Ramos (cell line): Measurements from ENCODE around the gene PELI1.

Source experiments
- in situ Hi-C: fragments of 300-500 bp; cut with MboI; formaldehyde crosslinking; loops from one replicate; pipeline ENCODE4 v1.14.3; 2022; ENCODE audit warnings: low sequenced_read_pairs; ENCODE audit not compliant: unreplicated experiment

Gene PELI1

DNA sequence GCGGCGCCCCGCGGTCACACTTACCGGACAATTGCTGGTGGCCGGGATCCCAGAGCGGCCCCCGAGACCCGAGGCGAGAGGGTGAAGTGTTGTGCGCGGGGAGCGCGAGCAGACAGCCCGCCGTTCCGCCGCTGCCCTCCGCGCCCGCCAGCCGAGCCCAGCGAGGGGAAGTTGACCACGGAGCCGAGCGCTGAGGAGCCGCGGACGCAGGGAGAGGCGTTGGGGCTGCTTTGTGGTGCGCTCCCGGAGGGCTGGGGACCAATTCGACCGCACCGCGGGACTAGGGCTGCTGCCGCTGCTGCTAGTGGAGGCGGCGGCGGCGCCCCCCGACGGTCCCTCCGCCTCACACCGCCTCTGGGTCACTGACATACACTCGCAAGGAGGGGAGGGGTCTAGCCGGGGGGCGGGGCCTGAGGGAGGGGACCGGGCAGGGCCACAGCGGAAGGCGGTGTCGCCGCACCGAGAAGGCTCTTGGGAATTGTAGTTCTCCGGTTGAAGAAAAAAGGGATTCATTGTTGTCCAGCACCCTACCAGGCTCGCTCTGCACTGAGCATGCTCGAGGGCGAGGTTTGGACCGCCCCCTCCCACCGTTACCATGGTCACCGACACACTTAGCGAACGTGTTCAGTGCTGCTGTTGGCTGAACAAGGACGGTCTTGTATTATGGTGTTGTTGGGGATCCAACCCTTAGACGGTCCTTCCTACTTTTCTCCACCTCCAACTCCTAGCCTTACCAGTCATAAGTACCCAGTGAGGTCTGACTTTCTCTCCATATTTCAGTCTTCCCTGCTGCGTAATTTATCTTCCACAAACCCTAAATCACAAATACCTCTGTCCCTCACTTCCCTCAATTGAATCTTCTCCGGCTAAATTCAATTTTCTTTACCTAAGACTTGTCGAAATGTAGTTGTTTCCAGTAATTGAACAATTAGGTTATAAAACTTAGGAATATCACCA is at the start of gene PELI1:
TSS of gene PELI1 (minus strand) at position 364 of the 957 bp plus-strand sequence. CDS start 36,110 bp downstream, outside the sequence.
- in situ Hi-C loops = loop anchor here (10.0 kb wide), 2 partner anchors 90 to 180 kb away; no protein-coding TSS in a partner anchor

GRCh38 chr2:64193491-64193890 is 49.3 kb upstream of the PELI1 start:
- in situ Hi-C loops = no loop called here

DNA sequence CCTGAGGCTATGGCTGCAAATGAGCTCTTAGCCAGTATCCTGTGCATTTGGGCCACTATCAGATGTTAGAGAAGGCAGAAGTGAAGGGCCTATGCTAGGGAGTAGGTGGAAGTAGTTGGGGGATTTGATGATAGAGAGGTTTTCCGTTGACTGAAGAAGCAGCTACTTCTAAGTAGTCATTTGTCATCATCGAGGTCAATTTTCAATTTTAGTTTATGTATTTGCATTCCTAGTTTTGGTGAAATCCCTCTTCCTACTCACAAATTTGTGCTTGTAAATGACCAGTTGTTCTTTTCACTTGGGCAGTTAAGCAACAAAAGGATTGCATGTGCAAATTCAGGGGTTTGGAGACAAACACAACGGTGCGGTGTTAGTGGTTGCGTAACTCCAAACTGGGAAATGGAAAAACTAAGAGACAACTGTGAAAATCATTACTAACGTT is 48.5 kb upstream of the PELI1 start:
- in situ Hi-C loops = no loop called here

- in situ Hi-C loops = no loop called here
Measured at GRCh38 chr2:64192125-64192479, 47.9 kb upstream of the PELI1 start.

GRCh38 chr2:64189586-64189985 is 45.4 kb upstream of the PELI1 start:
- in situ Hi-C loops = no loop called here

- in situ Hi-C loops = no loop called here
Measured at GRCh38 chr2:64189167-64189566, 44.9 kb upstream of the PELI1 start.

DNA sequence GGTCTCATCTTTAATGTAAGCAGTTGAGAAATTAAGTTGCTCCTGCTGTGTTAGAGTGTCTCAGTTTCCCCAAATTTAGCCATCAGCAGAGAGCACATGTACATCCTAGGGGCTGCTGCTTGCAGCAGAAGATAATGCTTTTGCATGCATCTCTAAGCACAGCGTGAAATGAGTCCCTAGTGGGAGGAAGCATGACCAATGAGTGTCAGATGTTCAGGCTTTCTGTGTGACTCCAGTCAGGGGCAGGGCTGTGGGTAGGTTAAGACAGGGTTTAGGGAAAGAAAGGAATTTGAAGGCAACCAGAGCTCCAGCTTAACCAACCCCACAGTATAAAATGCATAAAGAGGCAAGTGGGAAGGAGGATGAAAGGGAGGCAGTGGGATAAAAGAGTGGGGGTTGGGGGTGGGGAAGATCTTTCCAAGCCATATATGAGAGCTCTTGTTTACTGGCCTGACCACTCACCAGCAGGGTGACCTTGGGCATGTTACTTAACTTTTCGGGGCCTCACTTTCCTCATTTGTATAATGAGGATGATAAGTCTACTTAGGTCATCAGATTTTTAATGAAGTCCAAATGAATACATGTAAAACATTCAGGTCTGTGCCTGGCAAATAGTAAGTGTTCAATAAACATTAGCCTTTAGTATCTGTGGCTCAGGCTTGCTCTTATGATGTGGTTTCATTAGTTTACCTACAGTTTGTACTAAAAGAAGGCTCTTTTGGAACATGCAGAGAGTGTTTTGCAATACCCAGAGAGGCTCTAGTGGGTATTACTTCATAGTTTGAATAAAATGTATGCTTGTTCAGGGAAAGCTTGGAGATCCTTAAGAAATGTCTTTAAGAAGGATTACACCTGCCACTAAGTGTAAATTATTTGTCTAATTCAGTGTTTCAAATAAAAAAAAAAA is 42.7 kb upstream of the PELI1 start:
- in situ Hi-C loops = no loop called here

- in situ Hi-C loops = no loop called here
Measured at GRCh38 chr2:64179582-64180321, 35.5 kb upstream of the PELI1 start.

- in situ Hi-C loops = no loop called here
Measured at GRCh38 chr2:64177315-64177714, 33.1 kb upstream of the PELI1 start.

- in situ Hi-C loops = no loop called here
Measured at GRCh38 chr2:64175419-64176197, 31.4 kb upstream of the PELI1 start.

DNA sequence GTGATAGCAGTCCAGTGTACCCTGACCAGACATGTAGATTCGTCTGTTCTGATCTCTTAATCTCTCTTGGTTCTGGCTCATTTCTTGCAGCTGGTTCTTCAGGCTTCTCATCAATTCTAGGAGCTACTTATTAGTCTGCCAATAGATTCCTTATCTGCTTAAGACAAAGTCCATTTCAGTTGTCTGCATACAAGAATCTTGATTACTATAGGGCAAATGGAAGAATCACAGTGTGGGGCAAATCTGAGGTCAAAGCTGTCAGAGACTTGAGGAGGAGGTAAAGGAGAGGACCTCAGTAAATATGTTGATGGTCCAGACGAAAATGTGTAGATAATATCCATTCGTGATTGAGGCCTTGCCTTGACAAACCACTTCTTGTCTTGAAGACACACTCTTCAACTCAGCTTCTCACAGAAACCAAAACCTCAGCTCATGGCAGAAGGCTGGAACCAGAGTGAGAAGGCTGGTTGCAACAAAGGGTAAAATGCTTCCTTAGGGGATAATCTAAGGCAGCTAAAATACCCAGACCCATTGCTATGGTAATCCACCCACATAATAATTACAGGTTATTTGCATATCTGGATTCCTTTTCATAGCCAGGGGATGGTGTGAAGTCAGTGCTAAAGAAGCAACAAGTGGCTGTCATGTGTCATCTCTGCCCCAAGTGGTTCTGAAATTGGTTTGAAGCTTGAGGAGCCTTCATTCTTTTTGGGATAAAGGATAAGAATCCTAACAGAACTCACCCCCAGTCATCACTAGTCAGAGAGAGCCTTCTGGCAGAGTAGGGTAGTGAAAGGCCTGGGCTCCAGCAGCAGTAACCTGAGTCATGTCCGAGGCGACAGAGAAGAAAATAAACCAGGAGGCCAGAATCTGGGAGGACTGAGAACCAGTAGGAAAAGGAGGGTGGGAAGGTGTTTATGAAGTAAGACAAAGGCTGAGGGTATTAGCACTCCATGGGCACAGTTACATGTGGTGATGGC is 29.2 kb upstream of the PELI1 start:
- in situ Hi-C loops = no loop called here

DNA sequence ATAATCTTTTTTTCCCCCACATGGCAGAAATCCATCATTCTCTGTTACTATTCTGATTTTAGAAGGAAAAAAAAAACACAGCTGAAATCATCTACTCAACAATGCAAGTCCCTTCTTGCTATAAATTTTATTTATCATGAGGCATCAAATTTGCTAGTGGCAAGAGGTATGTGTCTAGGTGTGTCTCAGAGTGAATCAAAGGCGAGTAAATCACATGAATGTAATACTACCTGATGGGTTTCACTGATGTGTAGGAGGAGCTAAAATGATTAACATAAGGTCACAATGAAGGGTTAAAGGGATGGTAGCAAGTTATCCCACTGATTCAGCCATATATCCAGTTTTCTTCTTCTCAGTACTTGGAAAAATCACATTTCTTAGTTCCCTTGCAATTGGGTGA is 24.5 kb upstream of the PELI1 start:
- in situ Hi-C loops = no loop called here

GRCh38 chr2:64168201-64168600 is 24.0 kb upstream of the PELI1 start:
- in situ Hi-C loops = no loop called here

DNA sequence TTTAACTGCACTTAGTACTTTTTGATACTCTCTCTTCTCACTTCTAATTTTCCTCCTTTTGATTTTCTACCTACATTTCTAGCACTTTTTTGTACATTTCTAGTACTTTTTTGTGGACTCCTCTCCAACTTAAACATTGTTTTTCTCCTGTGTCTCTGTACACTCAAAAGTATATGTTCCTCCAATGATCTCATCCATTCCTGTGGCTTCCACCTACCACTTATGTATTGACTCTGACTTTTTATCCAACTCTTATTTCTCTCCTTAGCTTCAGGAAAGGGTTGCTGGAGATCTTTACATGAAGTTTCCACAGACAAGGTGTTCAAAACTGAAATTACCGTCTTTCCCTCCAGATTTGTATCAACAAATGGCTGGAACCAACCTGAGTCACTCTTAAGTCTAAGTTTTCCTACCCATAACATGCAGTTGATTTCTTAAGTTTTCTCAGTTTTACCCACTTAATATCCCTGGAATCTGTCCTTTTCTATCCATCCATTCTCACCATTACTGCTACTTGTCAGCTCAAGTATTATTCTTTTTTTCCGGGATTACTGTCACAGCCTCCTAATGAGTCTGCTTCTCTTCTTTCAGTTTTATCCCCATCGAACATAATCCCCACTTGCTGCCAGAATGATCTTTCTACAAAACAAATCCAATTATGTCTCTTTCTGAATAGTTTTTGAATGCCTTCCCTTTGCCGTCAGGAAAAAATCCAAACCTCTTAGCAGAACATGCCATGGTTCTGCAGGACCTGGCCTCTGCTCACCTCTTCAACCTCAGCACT is 22.6 kb upstream of the PELI1 start:
- in situ Hi-C loops = no loop called here

DNA sequence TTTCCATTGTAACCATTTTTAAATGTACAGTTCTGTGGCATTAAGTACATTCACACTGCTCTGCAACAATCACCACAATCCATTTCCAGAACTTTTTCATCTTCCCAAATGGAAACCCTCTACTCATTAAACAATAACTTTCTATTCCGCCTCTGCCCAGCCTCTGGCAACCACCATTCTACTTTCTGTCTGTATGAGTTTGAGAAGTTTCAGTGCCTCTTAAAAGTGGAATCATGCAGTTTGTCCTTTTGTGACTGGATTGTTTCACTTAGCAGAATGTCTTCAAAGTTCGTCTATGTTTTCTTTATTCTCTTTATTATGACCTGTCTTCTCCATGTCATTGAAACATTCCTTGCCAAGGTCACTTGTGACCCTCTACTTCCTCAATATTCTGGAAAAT is 22.0 kb upstream of the PELI1 start:
- in situ Hi-C loops = no loop called here

GRCh38 chr2:64165706-64166105 is 21.5 kb upstream of the PELI1 start:
- in situ Hi-C loops = no loop called here

DNA sequence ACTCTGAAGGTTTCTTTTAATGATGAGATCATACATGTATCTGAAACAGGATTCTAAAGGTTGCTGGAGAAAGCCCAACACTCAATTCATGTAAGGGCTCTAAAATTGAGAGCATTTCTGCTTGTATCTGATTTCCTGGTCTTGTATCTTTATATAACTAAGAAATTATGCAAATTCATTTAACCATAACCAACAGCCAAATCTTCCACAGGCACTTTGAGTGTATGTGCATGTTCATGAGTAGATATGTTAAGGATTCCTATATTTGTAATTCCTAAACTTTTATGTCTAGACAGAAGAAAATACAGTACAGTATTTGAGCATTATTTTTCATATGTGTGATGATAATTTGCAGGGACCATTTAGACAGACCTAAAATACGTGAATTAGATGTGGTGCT is 20.4 kb upstream of the PELI1 start:
- in situ Hi-C loops = no loop called here

DNA sequence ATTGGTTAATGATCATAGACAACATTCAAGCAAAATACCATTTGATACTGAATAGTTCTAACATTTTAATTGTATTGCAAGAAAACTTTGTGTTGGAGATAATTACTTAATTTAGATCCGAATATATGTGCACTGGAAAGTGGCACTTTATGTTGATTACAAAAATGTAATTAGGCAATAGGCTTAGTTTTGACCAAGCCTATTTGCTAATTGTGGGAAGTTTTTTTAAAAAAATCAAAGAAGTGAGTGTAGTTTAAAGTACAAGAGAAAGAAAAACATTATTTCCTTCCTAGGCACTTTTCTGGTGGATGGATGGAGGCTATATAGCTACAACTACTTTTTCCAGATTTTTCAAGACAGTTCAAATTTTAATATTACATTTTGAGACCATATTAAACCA is 18.3 kb upstream of the PELI1 start:
- in situ Hi-C loops = no loop called here
